H1 (cell line): Measurements from ENCODE around the gene KCNMA1. TPM values are rescaled to one million over a fixed set of nuclear protein-coding genes. Genes with fewer than 3 reads are reported as not detected.

ENCODE experiments used
- E2F6 ChIP-seq: IDR thresholded peaks from 2 replicates; pipeline ENCODE4 v1.6.1; 2012; ENCODE audit warnings: inconsistent platforms
- MAFK ChIP-seq: IDR thresholded peaks from 2 replicates; pipeline ENCODE4 v1.6.1; 2012; ENCODE audit warnings: low read depth, mild to moderate bottlenecking, improper control_type of control experiment, low read length
- polyA plus RNA-seq, 7 experiments: library from polyadenylated mRNA; depleted of rRNA in 3 of 7; stranded (reverse) in 5 of 7; unstranded in 2 of 7; fragments of >200 nt in 5 of 7; fragments of 200-250 nt in 2 of 7; gene quantifications; 1 replicate in 5 of 7; 2 replicates in 1 of 7; 4 replicates in 1 of 7; pipeline versions ENCODE4 v1.2.1 to v1.2.3, GENCODE V29; 2011 to 2013; ENCODE audit warnings: missing spikeins in 2 of 7, mixed read lengths in 2 of 7
- total RNA-seq: library from RNA; stranded (reverse); fragmentation: NEBNext Ultra II Directional; extraction: Animal tissue kit (Norgen Biotek cat#: 25700); gene quantifications from 2 replicates; pipeline ENCODE4 v1.2.1, GENCODE V29; 2021

Gene KCNMA1
- total and polyA plus RNA-seq, 2 of the 8 experiments (the other 6 are each of a cell fraction or from before 2014, with no cell fraction given): 10.2 to 11.1 TPM

GRCh38 chr10:77653210-77653609 is 15.6 kb upstream of the KCNMA1 start (continued):
- TF ChIP-seq MAFK (no peak), E2F6 (no peak)
- TF ChIP-seq, all 59 proteins: peak for 0
